ENCODE measurements around the gene PPHLN1.

PPHLN1 gene

DNA sequence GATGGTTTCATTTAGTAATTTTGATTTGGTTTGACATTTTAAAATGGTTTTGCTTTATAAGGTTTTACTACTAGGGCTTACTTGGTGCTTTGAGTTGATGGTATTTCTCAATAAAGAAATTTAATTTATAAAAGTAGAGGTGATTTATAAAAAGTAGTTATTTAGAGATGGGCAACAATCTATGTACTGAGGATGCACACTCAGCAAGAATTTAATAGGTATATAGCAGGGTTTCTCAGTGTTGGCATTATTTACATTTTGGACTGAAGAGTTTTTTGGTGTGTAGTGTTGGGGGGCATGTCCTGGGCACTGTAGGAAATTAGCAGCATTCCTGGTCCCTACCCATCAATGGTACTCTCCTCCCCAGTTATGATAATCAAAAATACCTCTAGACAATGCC is 47.7 kb downstream of the PPHLN1 start:
- FAIRE-seq: no peak

DNA sequence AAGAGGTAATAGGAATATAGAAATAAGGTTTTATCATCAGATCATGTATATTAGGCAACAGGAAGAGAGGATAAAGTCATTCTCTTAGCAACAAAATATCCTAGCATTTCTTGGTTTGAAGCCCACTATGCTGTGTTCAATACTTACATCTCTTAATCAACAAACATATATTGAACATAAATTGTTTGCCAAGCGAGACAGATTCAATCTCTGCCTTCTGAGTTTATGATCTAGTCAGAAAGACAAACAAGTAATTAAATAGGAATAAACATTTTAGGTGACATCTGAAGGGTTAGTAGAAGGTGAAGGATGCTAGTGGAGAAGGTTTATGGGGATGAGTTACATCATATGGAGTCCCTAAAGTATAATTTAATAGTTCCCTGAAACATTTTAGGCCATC is 54.8 kb downstream of the PPHLN1 start:
- FAIRE-seq: no peak

DNA sequence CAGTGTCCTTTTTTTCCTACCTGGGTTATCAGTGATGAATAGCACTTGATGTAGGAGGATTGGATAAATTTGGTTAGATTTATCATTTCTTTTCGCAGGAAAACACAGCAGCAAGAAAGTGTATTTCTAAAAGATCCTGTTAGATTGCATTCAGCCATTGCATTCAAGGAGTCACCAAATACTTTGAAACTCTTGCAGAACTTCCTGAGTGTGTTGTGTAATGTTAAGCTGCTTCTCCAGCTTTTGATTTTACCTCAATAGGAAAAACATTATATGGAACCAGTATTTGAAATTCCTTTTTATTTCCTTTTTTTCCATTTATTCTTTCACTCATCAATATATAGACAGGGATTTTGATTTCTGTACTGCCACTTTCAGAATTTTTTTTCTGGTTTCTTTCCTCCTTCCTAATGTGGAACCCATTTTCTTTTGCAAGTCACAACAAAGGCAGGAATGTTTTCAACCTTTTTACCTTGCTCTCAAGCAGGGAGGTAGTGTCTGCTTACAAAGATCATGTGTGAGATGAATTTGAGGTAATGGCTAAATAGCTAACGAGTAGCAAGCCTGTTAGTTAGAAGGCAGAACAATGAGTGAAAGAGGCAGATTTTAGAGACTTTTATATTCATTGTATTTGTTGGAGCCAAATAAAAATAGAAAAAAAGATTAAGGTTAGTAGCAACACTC is 56.2 kb downstream of the PPHLN1 start:
- no peak for FAIRE-seq

DNA sequence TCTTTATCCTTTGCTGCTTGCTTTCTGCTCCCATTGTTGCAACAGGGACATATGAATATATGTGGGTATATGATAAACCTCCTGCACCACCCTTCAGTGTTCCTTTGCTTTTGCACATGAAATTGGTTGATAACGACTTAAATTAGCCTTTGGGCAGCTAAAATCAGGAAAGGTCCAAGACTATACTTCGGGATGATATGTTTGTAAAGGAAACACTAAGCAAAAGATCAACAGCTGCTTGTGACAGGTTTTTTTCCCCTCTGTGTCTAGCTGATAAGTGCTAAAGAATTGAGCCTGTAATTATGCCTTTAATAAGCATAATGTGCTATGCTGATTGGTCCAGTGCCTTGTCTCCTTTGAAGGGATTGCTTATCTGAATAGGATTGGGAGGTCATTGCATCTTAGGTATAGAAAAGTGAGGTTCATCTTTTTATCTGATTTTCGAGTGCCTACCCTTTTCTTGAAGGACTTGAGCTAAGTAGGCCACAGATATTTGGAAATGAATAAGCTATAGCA is 59.4 kb downstream of the PPHLN1 start:
- no peak for FAIRE-seq

DNA sequence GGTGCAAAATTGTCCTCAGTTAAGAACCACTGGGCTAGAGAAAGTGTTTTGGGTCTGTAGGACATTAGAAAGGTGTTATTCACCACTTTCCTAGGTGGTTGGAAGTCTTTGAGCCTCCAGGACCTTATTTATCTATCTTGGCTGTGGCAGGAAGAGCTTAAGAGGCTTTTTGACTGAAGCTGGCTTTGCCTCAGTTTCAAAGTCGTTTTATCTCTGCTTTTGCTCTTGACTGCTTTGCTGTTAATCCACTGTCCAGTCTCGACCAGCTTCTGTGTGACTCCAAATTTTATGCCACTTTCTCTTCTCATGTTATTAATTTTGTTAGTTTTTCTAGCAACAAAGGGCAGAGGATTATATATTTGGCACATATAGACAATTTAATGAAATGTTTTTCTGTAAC is 60.3 kb downstream of the PPHLN1 start:
- no peak for FAIRE-seq

DNA sequence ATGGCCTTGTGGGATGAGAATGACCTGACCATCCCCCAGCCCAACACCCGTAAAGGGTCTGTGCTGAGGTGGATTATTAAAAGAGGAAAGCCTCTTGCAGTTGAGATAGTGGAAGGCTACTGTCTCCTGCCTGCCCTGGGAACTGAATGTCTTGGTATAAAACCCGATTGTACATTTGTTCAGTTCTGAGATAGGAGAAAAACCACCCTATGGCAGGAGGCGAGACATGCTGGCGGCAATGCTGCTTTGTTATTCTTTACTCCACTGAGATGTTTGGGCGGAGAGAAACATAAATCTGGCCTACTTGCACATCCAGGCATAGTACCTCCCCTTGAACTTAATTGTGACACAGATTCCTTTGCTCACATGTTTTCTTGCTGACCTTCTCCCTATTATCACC is 62.1 kb downstream of the PPHLN1 start:
- peak; percentile 12 for FAIRE-seq

DNA sequence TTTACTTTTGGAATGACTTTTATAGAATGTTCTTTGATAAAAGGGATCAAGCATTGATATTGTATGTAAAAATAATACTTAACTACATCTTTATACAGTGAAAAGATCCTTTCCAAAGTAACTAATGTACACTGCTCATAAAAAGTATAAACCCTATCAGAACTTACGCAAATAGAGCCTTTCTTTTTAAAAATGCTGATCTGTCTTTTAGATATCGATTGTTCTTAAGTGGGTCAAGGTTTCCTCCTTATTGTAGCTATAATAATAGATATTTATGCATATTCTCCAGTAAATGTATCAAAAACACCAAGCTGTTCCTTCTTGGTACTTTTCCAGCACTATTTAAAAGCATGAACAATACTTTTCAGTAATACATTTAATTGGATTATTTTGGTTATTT is 68.5 kb downstream of the PPHLN1 start:
- no peak for FAIRE-seq

DNA sequence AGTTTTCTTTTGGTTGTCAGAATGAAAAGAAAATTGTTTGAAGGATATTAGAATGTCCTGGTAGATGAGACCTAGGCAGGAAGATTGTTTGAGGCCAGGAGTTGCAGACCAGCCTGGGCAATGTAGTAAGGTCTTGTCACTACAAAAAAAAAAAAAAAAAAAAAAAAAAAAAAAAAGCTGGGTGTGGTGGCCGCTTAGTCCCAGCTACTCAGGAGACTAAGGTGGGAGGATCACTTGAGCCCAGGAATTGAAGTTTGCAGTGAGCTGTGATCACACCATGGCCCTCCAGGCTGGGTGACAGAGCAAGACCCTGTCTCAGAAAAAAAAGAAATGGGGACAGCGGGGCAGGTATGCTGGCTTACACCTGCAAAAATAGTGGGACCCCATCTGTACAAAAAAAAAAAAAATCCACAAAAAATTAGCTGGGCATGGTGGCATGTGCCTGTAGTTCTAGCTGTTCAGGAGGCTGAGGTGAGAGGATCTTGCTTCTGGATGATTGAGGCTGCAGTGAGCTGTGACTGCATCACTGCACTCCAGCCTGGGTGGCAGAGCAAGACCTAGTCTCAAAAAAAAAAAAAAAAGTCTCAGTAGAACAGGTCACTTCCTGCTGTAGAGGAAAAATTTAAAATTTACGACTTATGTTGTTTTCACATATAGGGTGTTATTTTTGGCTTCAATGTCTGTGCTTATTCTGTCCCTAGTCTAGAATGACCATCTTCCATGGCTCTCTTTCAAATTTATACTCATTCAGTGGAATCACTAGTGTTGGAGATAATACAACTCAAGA is 70.7 kb downstream of the PPHLN1 start:
- no peak for FAIRE-seq

DNA sequence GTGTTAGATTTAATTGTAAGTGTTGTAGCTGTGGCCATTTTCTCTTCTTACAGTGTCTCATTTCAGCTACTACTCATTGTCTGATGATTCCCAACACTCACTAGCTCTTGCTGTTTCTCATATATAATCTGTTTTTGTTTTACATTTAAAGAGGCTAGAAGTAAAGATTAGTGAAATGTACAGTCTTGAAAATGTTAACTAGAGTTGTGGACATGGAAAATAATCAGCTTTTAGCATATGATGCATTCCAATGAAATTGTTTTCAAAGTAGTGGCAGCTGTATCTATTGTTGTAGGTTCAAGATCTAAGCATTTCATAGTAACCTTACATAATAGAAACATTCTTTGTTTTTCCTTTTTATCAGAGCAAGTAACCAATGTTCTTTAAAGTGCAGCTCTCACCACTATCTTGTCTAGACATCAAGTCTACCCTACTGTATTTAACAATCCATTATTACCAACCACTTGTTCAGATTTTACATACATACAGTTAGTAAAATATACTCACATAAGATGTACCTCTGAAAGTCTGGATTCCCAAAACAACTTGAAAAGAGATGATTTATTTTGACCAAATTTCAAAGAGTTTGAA is 76.9 kb downstream of the PPHLN1 start:
- no peak for FAIRE-seq

DNA sequence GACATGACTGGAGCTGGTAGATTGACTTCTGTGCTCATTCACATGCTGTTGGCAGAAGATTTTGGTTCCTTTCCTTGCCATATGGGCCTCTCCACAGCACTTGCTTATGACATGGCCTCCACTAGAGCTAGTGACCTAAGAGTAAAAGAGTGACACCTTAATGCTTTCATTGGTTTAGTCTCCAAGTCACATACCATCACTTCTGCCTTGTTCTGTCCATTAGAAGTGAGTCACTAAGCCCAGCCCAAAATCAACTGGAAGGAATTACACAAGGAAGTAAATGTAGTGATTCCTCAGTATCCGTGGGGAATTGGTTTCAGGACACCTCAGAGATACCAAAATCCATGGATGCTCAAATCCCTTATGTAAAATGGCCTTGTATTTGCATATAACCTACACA is 81.3 kb downstream of the PPHLN1 start:
- FAIRE-seq: no peak

DNA sequence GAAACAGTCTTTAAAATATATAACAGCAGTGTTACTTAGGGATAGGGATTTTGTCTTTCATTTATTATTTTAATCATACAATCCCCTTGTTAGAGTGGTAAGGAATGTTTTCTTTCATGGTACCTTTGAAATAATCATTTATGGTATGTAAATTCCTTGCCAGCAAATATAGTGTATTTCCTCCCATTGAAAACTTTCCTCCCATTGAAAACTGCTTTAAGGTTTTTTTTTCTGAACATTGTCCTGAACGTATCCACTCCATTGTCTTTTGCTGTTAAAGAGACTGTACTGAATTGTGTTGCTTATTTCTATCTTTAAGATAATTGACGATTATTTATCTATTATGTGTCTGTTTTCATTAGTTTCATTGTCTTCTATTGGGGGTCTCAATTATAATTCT is 83.5 kb downstream of the PPHLN1 start:
- FAIRE-seq: no peak

DNA sequence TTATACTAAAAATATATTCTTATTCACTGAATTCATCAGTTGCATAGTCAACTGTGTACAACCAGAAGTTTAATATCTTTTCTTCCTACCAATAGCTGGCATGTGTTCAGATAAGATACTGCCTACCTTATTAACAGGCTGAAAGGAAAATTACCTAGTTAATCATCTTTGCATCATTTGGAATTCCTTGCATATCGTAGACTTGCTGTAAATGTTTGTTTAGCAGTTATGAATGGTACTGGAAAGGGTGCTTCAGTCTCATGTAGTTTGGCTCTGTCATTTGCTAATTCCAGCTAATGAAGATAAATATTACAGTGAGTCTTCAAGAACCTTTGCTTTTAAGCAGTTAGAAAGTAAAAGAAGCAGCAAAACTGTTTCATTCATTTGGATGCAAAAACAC is 84.4 kb downstream of the PPHLN1 start:
- FAIRE-seq: no peak

DNA sequence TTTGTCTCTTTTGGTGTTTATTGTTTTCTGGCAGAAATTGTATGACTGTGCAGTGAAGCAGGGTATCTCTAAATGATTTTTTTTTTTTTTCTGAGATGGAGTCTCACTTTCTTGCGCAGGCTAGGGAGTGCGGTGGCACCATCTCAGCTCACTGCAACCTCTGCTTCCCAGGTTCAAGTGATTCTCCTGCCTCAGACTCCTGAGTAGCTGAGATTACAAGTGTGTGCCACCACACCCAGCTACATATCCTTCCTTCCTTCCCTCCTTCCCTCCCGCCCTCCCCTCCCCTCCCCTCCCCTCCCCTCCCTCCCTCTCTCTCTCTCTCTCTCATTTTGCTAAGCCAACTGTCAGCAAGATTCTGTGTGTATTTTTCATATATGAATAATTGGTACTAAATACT is 94.4 kb downstream of the PPHLN1 start:
- no peak for FAIRE-seq

DNA sequence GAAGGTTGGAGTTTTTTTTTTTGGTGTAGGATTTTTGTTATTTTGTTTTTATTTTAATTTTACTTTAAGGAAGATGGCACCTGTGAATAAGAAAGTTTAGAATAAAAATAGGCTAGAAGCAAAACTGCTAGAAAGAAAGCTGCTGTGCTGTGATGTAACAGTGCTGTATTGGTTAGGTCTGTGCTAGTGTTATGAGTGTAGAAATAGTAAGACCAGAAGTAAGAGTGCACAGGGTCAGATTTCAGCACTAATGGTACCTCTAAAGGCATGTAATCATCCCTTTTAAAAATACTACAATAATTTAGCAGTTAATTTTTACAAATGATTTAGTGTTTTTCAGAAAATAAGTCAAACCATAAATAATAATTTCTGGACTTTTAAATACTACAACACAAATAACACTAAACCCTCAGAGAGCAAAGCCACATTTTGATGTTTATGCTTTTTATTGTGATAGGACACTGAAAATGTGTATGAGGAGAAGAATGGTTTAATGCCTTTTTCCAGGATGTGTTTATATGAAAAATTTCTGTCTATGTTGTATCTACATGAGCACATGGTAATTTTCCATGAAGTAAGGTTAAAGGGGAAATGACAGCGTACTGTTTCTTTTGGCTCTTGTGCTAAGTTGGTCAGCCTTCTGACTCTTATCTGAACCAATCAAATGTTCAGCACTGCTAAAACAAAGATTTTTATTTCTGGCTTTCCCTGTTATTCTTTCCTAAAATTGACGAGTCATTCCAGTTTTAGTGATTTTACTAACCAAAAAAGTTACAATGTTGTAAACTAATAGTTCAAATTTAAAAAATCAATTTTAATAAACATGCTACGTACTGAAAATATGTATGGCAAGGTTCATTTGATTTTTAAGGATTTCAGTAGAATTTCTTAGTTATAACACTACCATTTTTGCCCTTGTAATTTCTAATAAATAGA is 96.1 kb downstream of the PPHLN1 start:
- no peak for FAIRE-seq

DNA sequence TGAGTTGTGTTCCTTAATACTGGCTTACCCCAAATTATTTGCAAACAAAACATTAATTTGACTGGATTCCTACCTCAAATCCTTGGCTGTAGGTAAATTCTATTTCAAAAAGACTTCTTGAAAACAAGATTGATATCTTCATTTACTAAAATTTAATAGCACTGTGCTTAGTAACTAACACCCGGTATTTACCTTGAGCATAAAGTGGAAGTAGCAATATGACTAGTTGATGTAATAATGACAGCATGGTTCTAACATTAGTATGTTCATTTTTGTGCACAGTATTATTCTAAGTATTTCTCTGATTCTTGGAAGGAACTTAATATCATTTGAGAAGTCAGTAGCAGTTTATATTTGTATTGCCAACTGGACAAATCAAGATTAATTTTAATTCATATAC is 96.8 kb downstream of the PPHLN1 start:
- FAIRE-seq: no peak

DNA sequence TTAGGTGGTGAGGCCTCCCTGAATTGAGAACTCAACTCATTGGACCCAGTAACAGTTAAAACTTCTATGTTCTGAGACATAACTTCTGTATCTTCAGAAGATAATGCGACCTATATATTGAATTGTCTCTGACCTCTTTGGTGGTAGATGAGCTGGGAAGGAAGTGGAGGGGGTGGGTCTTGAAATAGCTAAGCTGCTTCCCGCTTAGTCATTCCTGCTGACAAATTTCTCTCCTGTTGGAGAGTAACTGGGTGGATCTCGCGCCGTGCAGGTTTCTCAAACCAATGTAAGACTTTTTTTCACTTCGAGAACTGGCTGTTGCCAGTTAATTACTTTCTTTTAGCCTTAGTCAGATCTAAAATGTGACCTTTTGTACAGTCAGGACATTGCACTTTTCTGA is 100.8 kb downstream of the PPHLN1 start:
- FAIRE-seq: no peak

DNA sequence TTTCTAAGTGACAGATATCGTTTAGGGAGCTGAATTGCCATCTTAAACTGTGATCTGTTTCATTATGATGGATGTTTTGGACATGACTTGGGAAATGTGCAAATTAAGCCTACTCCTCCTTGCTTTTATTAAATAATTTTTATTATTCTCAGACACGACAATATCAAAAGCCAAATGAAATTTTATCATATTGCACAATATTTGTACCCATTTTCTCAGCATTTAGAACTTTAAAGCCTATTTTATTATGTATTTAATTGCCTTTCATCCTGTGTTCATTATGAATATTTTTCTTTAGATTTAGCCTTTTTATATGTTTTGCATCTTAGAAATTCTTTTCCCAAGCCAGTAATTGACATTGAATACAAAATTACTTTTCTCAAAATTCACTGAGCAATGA is 102.9 kb downstream of the PPHLN1 start:
- FAIRE-seq: no peak

DNA sequence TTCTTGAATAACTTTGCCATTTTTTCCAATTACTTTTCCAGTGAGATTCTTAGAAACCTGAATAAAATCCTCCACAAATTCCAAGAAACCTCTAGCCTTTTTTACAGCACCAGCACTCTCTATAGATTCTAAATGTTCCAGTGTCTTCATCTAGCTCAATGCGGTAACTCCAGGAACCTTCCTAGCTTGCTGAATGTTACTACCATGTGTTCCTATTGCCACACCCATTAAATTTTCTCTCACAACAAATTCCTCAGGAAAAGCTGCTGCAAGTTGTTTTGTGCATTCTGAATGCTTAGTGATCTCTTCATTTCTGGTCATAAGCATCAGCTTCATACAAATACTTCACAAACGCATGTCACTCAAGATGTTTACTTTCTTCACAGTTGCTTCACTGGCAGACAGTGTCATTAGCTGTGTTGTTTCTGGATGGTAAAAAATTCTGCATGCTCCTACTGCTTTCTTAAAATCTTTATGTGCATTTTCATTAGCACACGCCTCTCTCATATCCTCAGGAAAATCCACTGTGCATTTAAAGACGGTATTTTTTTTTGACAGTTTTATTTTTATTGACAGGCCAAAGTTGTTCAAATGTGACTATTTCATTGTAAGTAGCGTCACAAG is 106.7 kb downstream of the PPHLN1 start:
- no peak for FAIRE-seq

DNA sequence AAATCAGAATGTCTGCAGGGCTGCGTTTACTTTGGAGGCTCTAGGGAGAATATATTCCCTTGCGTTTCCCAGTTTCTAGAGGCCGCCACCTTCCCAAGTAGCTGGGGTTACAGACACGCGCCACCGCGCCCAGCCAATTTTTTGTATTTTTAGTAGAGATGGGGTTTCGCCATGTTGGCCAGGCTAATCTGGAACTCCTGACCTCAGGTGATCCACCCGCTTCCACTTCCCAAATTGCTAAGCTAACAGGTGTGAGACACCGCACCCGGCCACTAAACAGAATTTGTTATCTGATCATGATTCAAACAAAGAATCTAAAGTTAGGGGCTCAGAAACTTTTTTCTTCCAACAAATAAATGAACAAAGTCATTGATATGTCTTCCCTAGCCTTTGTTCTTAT is 114.6 kb downstream of the PPHLN1 start:
- FAIRE-seq: no peak

DNA sequence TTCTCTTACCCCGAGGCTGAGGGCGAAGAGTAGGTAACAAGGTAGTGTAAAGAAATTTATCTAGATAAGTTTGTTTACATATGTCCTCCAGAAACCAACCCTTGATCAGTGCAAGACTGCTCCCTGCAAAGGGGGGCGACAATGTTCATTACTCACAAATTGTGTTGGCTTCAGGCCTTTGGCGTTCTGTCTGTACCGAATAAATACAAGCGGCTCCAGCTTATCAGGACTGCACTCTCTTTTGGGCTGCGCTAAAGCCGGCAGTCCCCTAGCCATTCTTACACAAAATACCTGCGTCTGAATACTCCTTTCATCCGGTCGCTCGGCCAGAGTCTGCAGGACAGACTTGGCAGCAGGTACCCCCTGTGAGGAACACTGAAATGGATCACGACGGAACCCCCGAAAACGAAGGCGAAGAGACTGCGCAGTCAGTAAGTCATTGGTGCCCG is 116.4 kb downstream of the PPHLN1 start:
- no peak for FAIRE-seq

DNA sequence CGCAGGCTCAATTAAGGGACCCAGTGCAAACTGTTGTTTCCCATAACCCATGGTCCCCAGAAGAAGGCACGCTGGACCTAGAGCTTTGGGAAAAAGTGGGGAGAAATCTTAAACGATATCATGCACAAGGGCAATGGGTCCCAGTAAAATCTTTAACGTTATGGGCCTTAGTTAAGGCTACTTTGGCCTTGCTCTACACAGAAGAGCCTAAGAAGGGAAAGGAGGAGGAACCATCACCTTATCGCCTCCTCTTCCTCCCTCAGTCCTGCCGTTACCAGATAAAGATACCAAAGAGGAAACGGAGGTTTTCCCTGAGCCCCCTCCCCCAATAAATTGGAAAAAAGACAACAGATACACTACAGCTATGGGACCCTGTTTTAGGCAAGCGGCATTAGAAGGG is 116.9 kb downstream of the PPHLN1 start:
- no peak for FAIRE-seq
